NT2/D1 (cell line): ENCODE results near the gene LRCH1.

Experiments
- SUZ12 ChIP-seq: IDR thresholded peaks from 2 replicates; pipeline ENCODE4 v1.6.1; 2011; ENCODE audit not compliant: insufficient read length, insufficient read depth; ENCODE audit errors: extremely low read depth
- YY1 ChIP-seq: IDR thresholded peaks from 2 replicates; pipeline ENCODE4 v1.6.1; 2011; ENCODE audit not compliant: insufficient read length, insufficient read depth

DNA sequence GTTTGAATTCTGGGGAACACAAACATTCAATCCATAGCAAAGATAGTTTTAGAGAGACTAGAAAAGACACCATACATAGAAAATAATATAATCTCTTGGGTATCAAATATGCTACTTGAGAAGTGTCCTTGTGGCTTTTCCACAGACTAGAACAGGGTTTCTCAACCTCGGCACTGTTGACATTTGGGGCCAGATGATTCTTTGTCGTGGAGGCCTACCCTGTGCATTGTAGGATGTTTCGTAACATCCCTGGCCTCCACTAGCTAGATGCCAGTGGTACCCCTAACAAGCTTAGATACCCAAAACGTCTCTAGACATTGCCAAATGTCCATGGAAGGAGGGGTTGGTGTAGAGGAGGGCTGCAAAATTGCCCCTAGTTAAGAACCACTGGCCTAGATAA is 246.2 kb downstream of the LRCH1 start:
- TF ChIP-seq YY1 (no peak), SUZ12 (no peak)
